HAP-1 (cell line): ENCODE results near the gene GRIK3.

ENCODE experiments used
- DNase-seq, 2 experiments: peaks; one replicate each; pipeline ENCODE4 v3.0.0-alpha.2; 2016 to 2020; ENCODE audit warnings: low spot score in 2 of 2
- H3K27me3 ChIP-seq: fragments of 250-450 bp; sonication (Bioruptor Pico); 2 replicates; pipeline ENCODE4 v1.5.1; 2020; ENCODE audit warnings: low read depth, mild to moderate bottlenecking, moderate library complexity
- H3K36me3 ChIP-seq: fragments of 250-450 bp; sonication (Bioruptor Pico); replicated peaks from 2 replicates; pipeline ENCODE4 v1.5.1; 2020; ENCODE audit warnings: mild to moderate bottlenecking
- H3K4me1 ChIP-seq: fragments of 250-450 bp; sonication (Bioruptor Pico); 2 replicates; pipeline ENCODE4 v1.5.1; 2020; ENCODE audit warnings: mild to moderate bottlenecking
- H3K4me3 ChIP-seq: fragments of 250-450 bp; sonication (Bioruptor Pico); 2 replicates; pipeline ENCODE4 v1.5.1; 2020; ENCODE audit warnings: mild to moderate bottlenecking, moderate library complexity
- H3K9me3 ChIP-seq: fragments of 250-450 bp; sonication (Bioruptor Pico); 2 replicates; pipeline ENCODE4 v1.5.1; 2020; ENCODE audit warnings: mild to moderate bottlenecking, moderate library complexity
- in situ Hi-C: fragments of 300-500 bp; cut with MboI; formaldehyde crosslinking; loops from 3 replicates; pipeline ENCODE4 v1.14.3; 2020; ENCODE audit warnings: low sequenced_read_pairs, inconsistent platforms, mixed read lengths

Gene GRIK3

DNA sequence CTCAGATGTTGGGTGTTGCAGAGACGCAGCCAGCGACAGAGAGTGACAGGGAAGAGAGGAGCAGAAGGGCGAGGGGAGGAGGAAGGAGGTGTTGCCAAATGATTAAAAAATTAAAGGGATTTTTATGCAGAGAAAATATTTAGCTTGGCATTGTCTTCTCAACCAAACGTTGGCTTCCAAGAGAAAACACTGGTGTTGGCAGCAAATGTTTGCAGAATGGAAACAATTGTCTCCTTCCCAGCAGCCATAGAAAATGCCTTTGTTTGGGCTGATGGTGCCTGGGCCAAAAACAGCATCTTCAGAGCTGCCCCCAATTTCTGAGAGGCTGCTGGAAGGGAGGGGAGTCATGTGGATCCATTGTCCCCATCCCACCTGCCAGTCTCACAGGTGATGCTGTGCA lies 29.7 kb upstream of the GRIK3 start:
- Histone ChIP-seq H3K27me3 (0 out of 2 replicates have a peak, but pooled peaks cover 6% of the 10 kb centered on the region), H3K9me3 (no peaks in the 10 kb centered on the region)
- in situ Hi-C loops: no loop called here

GRCh38 chr1:37059346-37059745 lies 25.0 kb upstream of the GRIK3 start:
- in situ Hi-C loops: no loop called here
- H3K4me3 ChIP-seq: no peak overlapping the region
- no peak for DNase-seq

More for the DNA sequence above, 29.7 kb upstream of the GRIK3 start:
- Histone ChIP-seq H3K4me3 (no peak overlapping the region), H3K4me1 (no peaks in the 10 kb centered on the region), H3K36me3 (no peaks in the 10 kb centered on the region)
- DNase-seq: no peak

GRCh38 chr1:37058424-37058988 lies 24.2 kb upstream of the GRIK3 start:
- no peak for DNase-seq
- H3K9me3 ChIP-seq: no peaks in the 10 kb centered on the region
- no peaks in the 10 kb centered on the region for H3K36me3 ChIP-seq
- H3K4me1 ChIP-seq: no peaks in the 10 kb centered on the region
- in situ Hi-C loops: no loop called here
- no peaks in the 10 kb centered on the region for H3K27me3 ChIP-seq
- H3K4me3 ChIP-seq: no peak overlapping the region

More at GRCh38 chr1:37059346-37059745, 25.0 kb upstream of the GRIK3 start:
- Histone ChIP-seq H3K4me1 (no peaks in the 10 kb centered on the region), H3K27me3 (no peaks in the 10 kb centered on the region), H3K36me3 (no peaks in the 10 kb centered on the region), H3K9me3 (no peaks in the 10 kb centered on the region)

DNA sequence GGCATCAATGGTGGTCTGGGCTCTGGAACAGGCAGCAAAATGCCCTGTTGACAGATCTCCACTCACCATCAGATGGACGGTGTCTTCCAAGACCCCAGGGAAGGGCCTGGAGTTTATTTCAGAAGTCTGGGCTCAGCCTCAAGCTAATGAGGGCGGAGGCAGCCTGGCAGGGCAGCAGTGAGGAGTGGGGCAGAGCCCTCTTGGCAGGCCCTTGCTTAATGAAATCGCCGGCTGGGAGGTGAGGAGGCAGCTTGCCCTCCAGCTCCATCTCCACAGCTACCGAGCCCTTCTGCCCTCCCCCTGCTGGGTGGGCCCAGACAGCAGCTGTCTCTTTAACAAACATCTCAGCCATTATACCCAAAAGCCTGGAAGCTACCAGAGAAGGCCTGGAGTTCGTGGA lies 22.0 kb upstream of the GRIK3 start:
- in situ Hi-C loops: no loop called here
- H3K27me3 ChIP-seq: no peaks in the 10 kb centered on the region
- no peaks in the 10 kb centered on the region for H3K4me1 ChIP-seq
- no peaks in the 10 kb centered on the region for H3K36me3 ChIP-seq
- H3K4me3 ChIP-seq: no peak overlapping the region
- H3K9me3 ChIP-seq: no peaks in the 10 kb centered on the region
- DNase-seq: no peak

- in situ Hi-C loops: no loop called here
Measured at GRCh38 chr1:37055631-37056030, 21.3 kb upstream of the GRIK3 start.

GRCh38 chr1:37053173-37053572 lies 18.9 kb upstream of the GRIK3 start:
- H3K4me3 ChIP-seq: no peak overlapping the region
- in situ Hi-C loops: no loop called here
- H3K36me3 ChIP-seq: no peaks in the 10 kb centered on the region
- H3K9me3 ChIP-seq: no peaks in the 10 kb centered on the region
- no peak for DNase-seq
- H3K4me1 ChIP-seq: no peaks in the 10 kb centered on the region
- H3K27me3 ChIP-seq: no peaks in the 10 kb centered on the region

More at GRCh38 chr1:37055631-37056030, 21.3 kb upstream of the GRIK3 start:
- Histone ChIP-seq H3K4me1 (no peaks in the 10 kb centered on the region), H3K9me3 (no peaks in the 10 kb centered on the region), H3K27me3 (no peaks in the 10 kb centered on the region), H3K4me3 (no peak overlapping the region), H3K36me3 (no peaks in the 10 kb centered on the region)
- DNase-seq: no peak

- Histone ChIP-seq H3K36me3 (no peaks in the 10 kb centered on the region), H3K27me3 (no peaks in the 10 kb centered on the region), H3K4me1 (no peaks in the 10 kb centered on the region), H3K9me3 (no peaks in the 10 kb centered on the region), H3K4me3 (no peak overlapping the region)
- in situ Hi-C loops: no loop called here
- DNase-seq: no peak
Measured at GRCh38 chr1:37052120-37052519, 17.8 kb upstream of the GRIK3 start.

- Histone ChIP-seq H3K9me3 (no peaks in the 10 kb centered on the region), H3K36me3 (no peaks in the 10 kb centered on the region), H3K4me1 (no peaks in the 10 kb centered on the region), H3K27me3 (no peaks in the 10 kb centered on the region), H3K4me3 (no peak overlapping the region)
- in situ Hi-C loops: no loop called here
- DNase-seq: no peak
Measured at GRCh38 chr1:37051346-37051745, 17.0 kb upstream of the GRIK3 start.

- no peaks in the 10 kb centered on the region for H3K4me1 ChIP-seq
- no peak overlapping the region for H3K4me3 ChIP-seq
- no peaks in the 10 kb centered on the region for H3K36me3 ChIP-seq
- no peaks in the 10 kb centered on the region for H3K27me3 ChIP-seq
- in situ Hi-C loops: no loop called here
- no peaks in the 10 kb centered on the region for H3K9me3 ChIP-seq
- no peak for DNase-seq
Measured at GRCh38 chr1:37047542-37047941, 13.2 kb upstream of the GRIK3 start.

GRCh38 chr1:37043101-37043500 lies 8.8 kb upstream of the GRIK3 start:
- H3K27me3 ChIP-seq: no peaks in the 10 kb centered on the region; the same call in 1 of the 2 replicates
- H3K9me3 ChIP-seq: no peaks in the 10 kb centered on the region
- H3K4me3 ChIP-seq: no peak overlapping the region

GRCh38 chr1:37042506-37042905 lies 8.2 kb upstream of the GRIK3 start:
- Histone ChIP-seq H3K9me3 (no peaks in the 10 kb centered on the region), H3K4me3 (no peak overlapping the region), H3K27me3 (peaks cover 3% of the 10 kb centered on the region; the same call in 1 of the 2 replicates), H3K36me3 (no peaks in the 10 kb centered on the region), H3K4me1 (no peaks in the 10 kb centered on the region)
- in situ Hi-C loops: no loop called here
- no peak for DNase-seq

More at GRCh38 chr1:37043101-37043500, 8.8 kb upstream of the GRIK3 start:
- H3K4me1 ChIP-seq: no peaks in the 10 kb centered on the region
- in situ Hi-C loops: no loop called here
- DNase-seq: no peak
- H3K36me3 ChIP-seq: no peaks in the 10 kb centered on the region

DNA sequence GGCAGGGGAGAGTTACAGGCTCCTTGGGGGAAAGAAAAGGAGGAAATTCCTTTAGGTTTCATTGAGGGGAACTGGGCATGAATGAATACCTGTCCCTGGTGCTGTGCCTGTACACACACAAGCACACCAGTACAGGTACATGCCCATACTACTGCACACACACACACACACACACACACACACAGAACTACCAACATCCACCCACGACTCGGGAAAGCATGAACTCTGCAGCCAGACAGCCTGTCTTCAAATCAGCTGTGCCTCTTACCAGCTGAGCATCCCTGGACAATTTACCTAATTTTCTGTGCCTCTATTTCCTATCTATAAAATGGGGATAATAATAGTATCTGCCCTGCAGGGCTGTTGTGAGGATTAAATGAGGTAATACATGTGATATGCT lies 7.2 kb upstream of the GRIK3 start:
- in situ Hi-C loops: no loop called here
- H3K27me3 ChIP-seq: peaks cover 9% of the 10 kb centered on the region; the same call in 1 of the 2 replicates
- no peaks in the 10 kb centered on the region for H3K4me1 ChIP-seq
- no peak for DNase-seq
- H3K36me3 ChIP-seq: no peaks in the 10 kb centered on the region
- H3K9me3 ChIP-seq: no peaks in the 10 kb centered on the region
- H3K4me3 ChIP-seq: no peak overlapping the region

DNA sequence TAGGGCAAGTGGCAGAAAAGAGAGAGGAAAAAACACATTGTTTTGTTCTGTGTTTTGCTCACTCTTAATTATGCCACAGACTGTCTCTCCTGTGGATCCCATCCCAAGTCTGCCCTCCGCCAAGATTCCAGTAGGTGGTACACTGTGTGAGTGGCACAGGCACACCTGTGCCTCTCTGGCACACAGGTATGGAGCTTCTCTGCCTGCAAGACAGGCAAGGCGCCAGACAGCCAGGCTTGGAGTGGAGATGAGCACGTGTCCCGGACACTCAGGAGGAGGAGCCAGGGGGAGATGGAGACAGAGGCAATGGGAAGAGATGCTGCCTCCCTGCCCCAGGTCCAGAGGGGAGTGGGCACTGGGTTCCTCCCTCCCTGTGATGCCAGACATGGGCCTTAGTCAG lies 6.5 kb upstream of the GRIK3 start:
- DNase-seq: no peak
- Histone ChIP-seq H3K36me3 (no peaks in the 10 kb centered on the region), H3K9me3 (no peaks in the 10 kb centered on the region), H3K4me3 (no peak overlapping the region), H3K27me3 (peaks cover 16% of the 10 kb centered on the region), H3K4me1 (no peaks in the 10 kb centered on the region)
- in situ Hi-C loops: no loop called here

GRCh38 chr1:37040261-37040660 lies 5.9 kb upstream of the GRIK3 start:
- in situ Hi-C loops: no loop called here
- no peak for DNase-seq
- Histone ChIP-seq H3K36me3 (no peaks in the 10 kb centered on the region), H3K27me3 (peaks cover 22% of the 10 kb centered on the region), H3K9me3 (no peaks in the 10 kb centered on the region), H3K4me1 (no peaks in the 10 kb centered on the region), H3K4me3 (no peak overlapping the region)
